ENCODE results near the gene PAH. TPM values are rescaled to one million over a fixed set of nuclear protein-coding genes. Genes with fewer than 3 reads are reported as not detected.

The PAH gene
- total RNA-seq, 1 donor from 2014 or later, result not detected

- intact Hi-C loops (cut with DNase I), result no loop called here
- H3K9me3 ChIP-seq, result no peaks in the 10 kb centered on the region
- H3K4me3 ChIP-seq, result no peak overlapping the region
- H3K27ac ChIP-seq, result no peak overlapping the region
- TF ChIP-seq, protein P1, sequence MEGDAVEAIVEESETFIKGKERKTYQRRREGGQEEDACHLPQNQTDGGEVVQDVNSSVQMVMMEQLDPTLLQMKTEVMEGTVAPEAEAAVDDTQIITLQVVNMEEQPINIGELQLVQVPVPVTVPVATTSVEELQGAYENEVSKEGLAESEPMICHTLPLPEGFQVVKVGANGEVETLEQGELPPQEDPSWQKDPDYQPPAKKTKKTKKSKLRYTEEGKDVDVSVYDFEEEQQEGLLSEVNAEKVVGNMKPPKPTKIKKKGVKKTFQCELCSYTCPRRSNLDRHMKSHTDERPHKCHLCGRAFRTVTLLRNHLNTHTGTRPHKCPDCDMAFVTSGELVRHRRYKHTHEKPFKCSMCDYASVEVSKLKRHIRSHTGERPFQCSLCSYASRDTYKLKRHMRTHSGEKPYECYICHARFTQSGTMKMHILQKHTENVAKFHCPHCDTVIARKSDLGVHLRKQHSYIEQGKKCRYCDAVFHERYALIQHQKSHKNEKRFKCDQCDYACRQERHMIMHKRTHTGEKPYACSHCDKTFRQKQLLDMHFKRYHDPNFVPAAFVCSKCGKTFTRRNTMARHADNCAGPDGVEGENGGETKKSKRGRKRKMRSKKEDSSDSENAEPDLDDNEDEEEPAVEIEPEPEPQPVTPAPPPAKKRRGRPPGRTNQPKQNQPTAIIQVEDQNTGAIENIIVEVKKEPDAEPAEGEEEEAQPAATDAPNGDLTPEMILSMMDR (IDR thresholded peaks at IDR 0.05), result no peak
- H3K27me3 ChIP-seq, result no peaks in the 10 kb centered on the region
- H3K4me1 ChIP-seq, result no peaks in the 10 kb centered on the region
- no peak for DNase-seq (ENCODE audit: low spot score in 2 of 2)
- H3K36me3 ChIP-seq, result no peaks in the 10 kb centered on the region
Measured at GRCh38 chr12:102862486-102862885, 54.6 kb downstream of the PAH start.

DNA sequence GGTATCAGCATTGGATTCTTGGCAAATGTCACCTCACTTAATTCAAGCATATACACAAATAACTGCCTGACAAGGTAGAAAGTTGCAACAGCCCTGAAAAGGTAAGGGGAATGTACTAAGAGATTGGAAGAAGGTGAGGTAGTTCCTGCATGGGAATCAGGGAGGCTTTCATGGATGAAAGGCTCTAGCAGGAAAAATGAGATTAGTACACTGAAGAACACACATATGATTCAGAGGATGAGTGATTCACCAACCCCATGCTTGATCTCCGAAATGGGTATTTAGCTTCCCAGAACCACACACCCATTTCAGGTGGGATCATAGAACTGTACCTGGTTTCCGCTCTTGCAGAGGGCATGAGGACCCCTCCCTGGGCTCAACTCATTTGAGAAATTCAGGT, 65.8 kb downstream of the PAH start:
- no peak overlapping the region for H3K4me3 ChIP-seq
- intact Hi-C loops (cut with DNase I), result no loop called here
- H3K27me3 ChIP-seq, result no peaks in the 10 kb centered on the region
- H3K36me3 ChIP-seq, result no peaks in the 10 kb centered on the region
- no peak for DNase-seq (ENCODE audit: low spot score in 2 of 2)
- no peak overlapping the region for H3K27ac ChIP-seq
- no peaks in the 10 kb centered on the region for H3K9me3 ChIP-seq
- TF ChIP-seq, protein P1 (IDR thresholded peaks at IDR 0.05), result no peak
- no peaks in the 10 kb centered on the region for H3K4me1 ChIP-seq

DNA sequence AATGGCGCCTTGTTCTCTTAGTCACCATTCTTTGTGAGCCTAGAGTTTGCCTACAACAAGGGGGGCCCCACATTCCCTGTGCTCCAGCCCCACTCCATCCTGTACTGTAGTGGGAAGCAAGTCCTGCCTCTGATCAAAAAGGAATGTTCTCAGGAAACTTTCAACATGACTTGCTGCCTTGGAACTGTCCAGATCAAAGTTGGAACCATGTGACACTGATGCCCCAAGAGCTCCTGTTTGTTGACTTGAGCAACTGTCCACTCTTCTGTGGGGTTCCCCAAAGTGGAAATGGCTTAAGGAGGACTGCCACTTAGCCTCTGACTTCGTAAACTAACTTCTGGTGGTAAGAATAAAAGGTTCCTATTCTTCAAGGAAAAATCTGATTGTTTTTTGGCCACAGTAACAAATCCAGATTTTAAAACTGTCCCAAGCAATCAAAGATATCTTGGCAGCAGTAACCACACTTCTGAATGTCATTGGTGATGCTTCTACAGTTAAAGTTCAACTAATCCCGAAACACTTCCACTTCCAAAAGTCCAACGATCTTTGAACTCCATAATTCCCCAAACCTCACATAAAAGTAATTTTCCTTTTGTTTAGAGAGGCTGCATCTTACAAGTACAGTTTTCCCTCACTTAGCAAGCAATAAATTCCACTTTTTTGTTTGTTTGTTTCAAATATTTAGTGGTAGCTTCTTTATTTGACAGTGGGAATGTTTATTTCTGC, 67.2 kb downstream of the PAH start:
- H3K27me3 ChIP-seq, result no peaks in the 10 kb centered on the region
- intact Hi-C loops (cut with DNase I), result no loop called here
- no peaks in the 10 kb centered on the region for H3K36me3 ChIP-seq
- H3K27ac ChIP-seq, result no peak overlapping the region
- H3K4me1 ChIP-seq, result no peaks in the 10 kb centered on the region
- no peak for DNase-seq (ENCODE audit: low spot score in 2 of 2)
- H3K9me3 ChIP-seq, result no peaks in the 10 kb centered on the region
- H3K4me3 ChIP-seq, result no peak overlapping the region
- TF ChIP-seq, protein P1 (IDR thresholded peaks at IDR 0.05), result no peak

GRCh38 chr12:102848832-102849231, 68.2 kb downstream of the PAH start:
- H3K27ac ChIP-seq, result no peak overlapping the region
- no peaks in the 10 kb centered on the region for H3K9me3 ChIP-seq
- no peak overlapping the region for H3K4me3 ChIP-seq
- no peaks in the 10 kb centered on the region for H3K27me3 ChIP-seq
- intact Hi-C loops (cut with DNase I), result no loop called here
- TF ChIP-seq, protein P1 (IDR thresholded peaks at IDR 0.05), result no peak
- H3K4me1 ChIP-seq, result no peaks in the 10 kb centered on the region
- H3K36me3 ChIP-seq, result no peaks in the 10 kb centered on the region
- DNase-seq (ENCODE audit: low spot score in 2 of 2), result no peak

DNA sequence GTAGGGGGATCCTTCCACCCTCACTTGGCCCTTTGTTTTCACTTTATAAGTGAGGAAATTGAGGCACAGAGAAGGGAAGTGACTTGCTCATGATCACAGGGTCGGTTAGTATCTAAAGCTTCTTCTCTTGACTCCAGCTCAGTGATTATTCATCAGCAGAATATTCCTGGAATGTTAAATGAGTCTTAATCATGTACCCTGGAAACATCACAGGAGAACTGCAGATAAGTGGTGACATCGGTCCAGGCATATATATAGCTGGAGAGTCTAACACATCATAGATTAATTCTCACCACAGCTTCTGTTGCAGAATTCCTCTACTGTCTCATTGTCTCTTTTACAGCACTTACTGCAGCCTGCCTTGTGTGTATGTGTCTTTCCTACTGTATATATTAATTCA, 69.9 kb downstream of the PAH start:
- Histone ChIP-seq H3K4me1 (no peaks in the 10 kb centered on the region), H3K27me3 (no peaks in the 10 kb centered on the region), H3K9me3 (no peaks in the 10 kb centered on the region), H3K36me3 (no peaks in the 10 kb centered on the region), H3K4me3 (no peak overlapping the region), H3K27ac (no peak overlapping the region)
- TF ChIP-seq, protein P1 (IDR thresholded peaks at IDR 0.05), result no peak
- intact Hi-C loops (cut with DNase I), result no loop called here
- DNase-seq (ENCODE audit: low spot score in 2 of 2), result no peak

Measured in ascending aorta (tissue), 2 donors.